Pulmonary artery endothelial cell (primary cell): Measurements from ENCODE around the gene CREBBP. TPM values are rescaled to one million over a fixed set of nuclear protein-coding genes. Genes with fewer than 3 reads are reported as not detected.
"Not testable (repeated sequence)": the region's sequence is repeated elsewhere in the genome, so short reads cannot be mapped to it uniquely, and the experiment has no call there.

Source experiments
- DNase-seq: peaks from one replicate; pipeline ENCODE4 v3.0.0-alpha.2; 2011; ENCODE audit warnings: low read depth, low spot score
- total RNA-seq: library from RNA; depleted of rRNA; stranded (reverse); fragments of >200 nt; gene quantifications from 2 replicates; pipeline ENCODE4 v1.2.3, GENCODE V29; 2014

The CREBBP gene
- 10.2 and 14.7 TPM in 2 replicates for total RNA-seq

DNA sequence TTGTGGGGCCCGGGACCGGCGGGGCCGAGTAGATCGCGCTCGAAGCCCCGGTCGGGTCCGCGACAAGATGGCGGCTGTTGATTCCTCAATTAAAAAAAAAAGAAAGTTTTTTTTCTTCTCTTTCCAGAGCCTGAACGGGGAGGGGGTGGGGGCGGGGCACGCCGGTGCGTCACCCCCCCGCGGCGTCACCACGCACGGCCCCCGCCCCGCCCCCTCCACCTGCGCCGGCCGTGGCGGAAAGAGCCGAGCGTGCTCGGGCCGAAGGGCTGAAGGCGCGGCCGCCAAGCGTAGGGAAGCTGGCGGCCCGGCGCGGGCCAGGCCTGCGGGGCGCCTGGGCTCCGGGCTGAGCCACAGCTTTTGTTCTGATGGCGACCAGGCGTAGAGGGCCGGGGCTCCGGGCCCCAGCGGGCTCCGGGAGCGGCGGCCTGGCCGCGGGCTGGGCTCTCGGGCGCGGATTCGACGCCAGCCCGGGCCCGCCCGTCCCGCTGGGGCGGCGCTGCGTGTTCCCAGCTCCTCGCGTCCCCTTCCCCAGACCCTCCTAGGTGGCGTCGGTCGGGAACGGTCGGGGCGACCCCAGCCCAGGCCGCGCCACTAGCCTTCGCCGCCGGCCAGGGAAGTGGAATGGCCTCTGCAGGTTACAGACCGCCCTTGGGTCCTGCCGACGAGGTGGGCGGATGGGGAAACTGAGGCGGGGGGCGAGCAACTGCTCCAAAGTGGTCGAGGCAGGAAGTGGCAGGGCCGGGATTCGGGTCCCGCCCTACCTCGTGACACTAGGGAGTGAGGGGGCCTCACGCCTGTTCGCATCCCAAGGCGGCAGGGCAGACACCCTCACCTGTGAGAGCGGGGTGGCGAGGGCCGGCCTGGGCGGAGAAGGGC, at the start of gene CREBBP:
Gene CREBBP, minus strand, starts transcription at position 91 of the 876 bp plus-strand sequence. CDS start 797 bp downstream, outside the sequence.
- peak; percentile 32 for DNase-seq

DNA sequence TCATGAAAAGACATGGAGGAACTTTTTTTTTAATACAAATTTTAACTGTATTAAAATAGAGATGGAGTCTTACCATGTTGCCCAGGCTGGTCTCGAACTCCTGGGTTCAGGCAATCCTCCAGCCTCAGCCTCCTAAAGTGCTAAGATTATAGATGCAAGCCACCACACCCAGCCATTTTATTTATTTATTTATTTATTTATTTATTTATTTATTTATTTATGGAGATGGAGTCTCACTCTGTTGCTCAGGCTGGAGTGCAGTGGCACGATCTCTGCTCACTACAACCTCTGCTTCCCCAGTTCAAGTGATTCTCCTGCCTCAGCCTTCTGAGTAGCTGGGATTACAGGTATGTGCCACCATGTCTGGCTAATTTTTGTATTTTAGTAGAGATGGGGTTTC, 46.6 kb upstream of the CREBBP start:
- DNase-seq: not testable (repeated sequence)

DNA sequence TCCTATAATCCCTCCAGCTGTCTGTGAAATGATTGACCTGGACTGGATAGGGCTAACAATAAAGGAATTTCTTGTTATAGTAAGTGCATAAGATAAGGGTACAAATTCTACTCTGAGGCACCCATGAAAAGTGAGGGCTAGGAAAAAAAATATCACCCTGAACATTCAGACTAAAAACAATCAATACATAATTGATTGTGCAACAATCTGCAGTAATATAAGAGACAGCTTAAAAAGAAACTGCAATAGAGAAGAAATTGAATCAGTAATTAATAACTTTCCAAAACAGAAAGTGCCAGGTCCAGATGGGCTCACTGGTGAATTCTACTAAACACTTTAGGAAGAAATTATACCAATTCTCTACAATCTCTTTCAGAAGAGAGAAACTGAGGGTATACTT, 44.2 kb upstream of the CREBBP start:
- DNase-seq: no peak

DNA sequence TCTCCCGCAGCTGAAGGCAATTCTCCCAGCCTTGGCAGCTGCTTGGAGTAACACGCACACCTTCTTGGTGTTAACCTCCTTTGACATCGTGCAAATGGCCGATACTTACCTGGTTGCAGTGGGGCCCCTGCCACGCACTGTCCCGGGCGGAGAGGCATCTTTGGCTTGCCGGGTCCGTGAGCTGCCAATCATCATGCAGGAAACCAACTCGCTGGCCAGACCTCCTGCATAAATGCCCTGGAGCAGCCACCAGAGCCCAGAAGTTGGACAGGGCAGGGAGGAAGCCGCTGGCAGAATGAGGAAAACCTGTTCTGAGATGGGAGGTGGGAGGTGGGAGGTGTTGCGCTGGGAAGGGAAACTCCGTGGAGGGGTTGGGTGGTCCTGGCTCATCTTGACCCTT, 41.7 kb upstream of the CREBBP start:
- no peak for DNase-seq

DNA sequence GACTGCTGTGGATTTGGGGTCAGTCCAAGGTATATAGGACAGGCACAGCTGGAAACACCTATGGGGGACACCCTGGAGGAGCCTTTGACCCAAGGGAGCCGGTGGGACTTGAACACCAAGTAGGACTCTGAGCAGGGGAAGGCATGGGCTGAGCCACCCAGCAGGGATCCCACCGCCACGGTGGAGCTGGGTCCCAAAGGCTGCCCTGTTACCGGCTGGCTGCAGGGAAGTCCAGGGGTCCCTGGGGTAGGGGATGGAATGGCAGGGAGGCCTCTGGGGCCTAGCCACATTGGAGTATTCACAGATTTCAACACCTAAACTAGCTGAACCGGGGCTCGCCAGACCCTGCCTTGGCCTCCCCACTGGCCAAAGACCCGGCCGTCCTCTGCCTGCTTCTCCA, 39.7 kb upstream of the CREBBP start:
- no peak for DNase-seq

DNA sequence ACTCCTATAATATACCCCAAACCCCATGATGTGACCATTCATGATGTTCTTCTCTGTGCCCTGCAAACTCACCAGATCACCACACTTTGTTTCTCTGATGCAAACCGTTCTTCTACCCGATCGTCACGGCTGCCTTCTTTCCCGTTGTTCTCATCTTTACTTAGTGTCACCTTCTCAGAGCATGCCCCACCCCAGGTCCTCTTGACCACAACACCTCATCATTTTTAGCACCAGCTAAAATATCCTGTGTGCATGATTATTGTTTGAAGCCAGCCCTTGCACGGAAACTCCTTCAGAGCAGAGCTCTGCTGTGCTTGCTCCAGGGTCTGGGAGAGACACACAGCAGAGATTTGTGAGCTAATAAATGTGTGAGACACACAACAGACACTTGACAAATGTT, 38.9 kb upstream of the CREBBP start:
- DNase-seq: no peak

DNA sequence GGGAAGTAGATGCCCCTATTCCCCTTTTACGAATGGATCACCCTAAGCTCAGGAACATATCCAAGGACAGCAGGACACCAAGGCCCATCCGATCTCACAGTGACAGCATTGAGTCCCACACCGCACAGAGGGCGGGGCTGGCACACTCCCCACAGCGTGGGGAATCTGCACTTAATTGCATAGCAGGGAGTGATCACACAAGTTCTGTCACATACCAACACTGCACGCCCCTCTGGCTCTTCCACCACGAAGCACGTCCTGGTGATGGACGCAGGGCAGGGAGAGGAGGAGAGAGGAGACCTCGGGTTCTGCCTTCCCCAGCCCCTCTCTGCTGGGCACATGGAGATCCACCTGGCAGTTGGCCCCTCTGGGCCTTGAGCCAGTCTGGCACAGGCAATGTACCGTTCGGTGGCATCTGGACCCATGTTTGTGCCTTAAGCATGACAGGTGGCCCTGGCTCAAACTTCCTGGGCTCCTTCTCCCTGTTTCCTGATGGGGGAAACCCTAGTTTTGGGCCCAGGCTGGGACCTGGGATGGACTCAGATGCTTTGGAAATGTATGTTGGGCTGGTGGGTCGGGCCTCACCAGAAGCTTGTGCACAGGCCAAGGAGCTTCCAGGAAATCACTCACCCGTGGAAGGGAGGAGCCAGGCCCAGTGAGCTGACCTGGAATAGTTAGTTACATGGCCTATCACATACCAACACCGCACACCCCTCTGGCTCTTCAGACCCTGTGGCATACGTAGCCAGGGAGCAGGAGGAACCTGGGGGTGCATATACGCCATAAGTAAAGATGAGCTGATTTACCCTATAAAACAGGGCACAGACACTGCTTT, 35.1 kb upstream of the CREBBP start:
- no peak for DNase-seq

DNA sequence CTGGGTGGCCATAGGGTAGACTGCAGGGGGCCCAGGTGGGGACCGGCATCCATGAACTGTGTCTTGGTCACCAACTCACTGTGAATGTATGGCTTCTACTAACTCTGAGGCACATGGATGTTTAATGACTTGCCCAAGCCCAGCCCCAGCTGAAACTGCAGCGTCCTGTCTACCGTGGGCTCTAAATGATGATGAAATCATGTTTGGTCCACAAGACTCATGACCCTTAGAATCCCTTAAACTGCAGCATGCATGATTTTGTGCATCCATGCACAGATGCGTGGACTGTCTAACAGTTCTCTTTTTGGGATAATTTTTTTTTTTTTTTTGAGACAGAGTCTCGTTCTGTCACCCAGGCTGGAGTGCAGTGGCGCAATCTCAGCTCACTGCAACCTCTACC, 32.4 kb upstream of the CREBBP start:
- DNase-seq: no peak

DNA sequence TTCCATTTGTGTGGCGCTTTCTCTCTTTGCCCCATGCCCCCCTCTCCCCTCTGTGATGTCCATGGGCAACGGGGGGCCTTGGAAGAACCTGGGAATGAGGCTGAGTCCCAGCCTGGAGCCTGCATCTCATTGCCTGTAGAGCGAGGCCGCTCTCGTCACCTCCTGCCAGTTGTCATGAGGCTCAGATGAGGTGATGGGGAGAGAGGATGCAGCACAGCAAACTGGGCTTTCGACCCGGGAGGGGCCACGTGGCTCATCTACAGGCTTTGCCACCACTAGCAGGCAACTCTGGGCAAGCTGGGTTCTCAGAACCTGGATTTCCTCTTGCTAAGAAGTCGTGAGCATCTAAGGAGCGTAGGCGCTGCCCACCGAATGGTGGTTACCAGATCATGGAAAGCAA, 31.9 kb upstream of the CREBBP start:
- DNase-seq: no peak

DNA sequence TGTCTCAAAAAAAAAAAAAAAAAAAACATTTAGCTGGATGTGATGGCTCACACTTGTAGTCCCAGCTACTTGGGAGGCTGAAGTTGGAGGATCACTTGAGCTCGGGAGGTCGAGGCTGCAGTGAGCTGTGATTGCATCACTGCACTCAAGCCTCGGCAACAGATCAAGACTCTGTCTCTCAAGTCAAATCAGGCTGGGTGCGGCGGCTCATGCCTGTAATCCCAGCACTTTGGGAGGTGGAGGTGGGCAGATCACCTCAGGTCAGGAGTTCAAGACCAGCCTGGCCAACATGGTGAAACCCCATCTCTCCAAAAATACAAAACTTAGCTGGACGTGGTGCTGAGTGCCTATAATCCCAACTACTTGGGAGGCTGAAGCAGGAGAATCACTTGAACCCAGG, 31.2 kb upstream of the CREBBP start:
- not testable (repeated sequence) for DNase-seq

DNA sequence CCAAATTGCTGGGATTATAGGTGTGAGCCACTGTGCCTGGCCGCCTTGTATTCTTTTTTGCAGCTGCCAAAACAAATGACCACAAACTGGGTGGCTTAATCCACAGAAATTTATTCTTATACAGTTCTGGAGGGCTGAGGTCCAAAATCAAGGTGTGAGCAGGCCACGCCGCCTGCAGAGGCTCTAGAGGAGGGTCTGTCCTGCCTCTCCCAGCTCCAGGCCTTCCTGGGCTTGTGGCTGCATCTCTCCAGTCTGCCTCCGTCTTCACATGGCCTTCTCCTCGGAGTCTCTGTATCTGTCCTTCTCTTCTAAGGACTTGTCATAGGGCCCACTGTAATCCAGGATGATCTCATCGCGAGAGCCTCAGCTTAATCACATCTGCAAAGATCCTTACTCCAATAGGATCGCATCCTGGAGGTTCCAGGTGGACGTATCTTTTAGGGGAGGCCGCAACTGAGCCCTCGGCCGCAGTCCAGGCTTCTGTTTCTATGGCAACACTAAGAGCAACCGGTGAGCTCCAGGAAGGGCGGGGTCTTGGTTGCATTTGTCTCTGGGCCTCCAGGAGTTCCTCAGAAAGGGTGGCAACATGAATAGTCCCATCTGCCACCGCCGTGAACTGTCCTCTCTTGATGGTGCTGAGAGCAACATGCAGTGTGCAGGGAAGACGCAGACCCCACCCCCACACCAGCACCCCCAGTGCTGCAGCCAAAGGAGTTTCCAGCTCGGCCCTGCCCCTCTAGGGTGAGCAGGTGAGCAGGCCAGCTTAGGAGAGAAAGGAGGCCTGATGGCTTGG, 29.5 kb upstream of the CREBBP start:
- DNase-seq: no peak

DNA sequence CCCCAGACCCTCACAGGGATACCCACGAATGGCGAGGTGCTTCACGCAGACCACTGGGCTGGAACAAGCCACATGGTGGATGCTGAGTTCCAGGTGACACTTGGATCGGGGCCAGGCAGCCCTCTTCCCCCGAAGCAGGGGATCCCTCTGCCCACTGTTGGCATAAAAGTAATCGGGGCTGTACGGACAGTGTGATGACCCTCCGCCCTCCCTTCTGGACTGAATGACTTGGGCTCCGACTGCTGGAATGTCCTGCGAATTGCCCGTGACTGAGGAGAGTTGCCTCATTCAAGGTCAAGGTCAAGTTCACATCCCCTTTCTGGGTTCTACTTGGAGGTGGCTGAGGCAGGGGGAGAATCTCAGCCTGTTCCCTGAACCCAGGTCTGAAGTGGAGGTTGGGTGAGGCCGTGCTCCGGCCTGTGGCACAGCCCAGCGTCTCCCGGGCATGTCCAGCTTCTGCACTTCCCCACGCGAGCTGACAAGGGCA, 28.5 kb upstream of the CREBBP start:
- no peak for DNase-seq

DNA sequence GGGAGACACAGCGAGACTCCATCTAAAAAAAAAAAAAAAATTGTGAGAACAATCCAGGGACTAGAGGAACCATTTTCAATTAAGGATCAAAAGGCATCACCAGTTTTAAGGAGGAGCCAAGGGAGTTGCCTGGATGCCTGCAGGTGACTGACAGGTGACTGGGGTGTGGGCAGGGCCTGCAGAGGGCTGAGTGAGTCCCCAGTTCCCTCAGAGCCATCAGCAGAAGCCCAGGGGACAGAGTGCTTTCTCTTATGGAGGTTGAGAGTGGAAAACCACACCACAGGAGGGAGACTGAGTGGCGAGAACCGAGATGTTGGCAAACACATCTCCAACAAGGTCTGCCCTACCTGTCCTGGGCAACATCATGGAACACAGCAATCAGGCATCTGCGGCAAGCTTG, 27.1 kb upstream of the CREBBP start:
- DNase-seq: no peak

DNA sequence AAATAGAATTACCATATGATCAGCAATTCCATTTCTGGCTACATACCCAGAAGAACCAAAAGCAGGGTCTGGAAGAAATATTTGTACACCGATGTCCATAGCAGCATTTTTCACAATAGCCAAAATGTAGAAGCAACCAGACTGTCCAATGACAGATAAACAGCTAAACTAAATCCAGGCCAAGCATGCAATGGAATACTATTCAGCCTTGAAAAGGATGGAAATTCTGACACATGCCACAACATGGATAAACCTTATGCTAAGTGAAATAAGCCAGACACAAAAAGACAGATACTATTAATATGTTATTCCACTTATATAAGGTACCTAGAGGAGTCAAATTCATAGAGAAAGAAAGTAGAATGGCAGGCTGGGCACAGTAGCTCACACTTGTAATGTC, 25.9 kb upstream of the CREBBP start:
- DNase-seq: no peak

DNA sequence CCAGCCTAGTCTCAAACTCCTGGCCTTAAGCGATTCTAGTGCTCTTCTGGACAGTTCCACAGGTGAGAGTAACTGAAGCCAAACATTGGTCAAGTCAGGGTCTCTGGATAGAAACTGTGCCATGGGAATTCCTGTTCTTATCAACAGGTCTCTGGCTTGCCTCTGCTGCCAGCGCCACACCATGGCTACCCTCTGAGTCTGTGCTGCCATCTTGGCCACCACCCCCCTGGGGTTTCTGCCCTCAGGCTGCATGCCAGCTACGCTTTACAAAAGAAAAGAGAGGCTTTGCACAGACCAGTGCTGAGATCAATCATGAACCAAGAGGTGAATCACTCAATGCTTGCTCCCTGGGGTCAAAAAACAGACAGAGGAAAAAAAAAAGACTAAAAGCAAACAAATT, 24.4 kb upstream of the CREBBP start:
- no peak for DNase-seq

DNA sequence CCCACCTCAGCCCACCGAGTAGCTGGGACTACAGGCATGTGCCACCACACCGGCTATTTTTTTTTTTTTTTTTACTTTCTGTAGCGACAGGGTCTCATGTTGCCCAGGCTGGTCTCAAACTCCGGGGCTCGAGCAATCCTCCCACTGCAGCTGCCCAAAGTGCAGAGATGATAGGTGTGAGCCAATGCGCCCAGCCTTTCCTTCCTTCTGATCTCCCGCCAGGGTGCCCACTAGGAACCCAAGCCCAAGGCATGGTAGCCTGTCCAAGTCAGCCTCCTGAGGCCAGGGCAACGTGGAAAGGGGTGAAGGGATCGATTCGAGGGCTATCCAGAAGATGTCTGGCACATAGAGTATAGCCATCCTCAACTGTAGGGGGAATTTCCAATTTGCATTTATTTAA, 9.6 kb upstream of the CREBBP start:
- no peak for DNase-seq

DNA sequence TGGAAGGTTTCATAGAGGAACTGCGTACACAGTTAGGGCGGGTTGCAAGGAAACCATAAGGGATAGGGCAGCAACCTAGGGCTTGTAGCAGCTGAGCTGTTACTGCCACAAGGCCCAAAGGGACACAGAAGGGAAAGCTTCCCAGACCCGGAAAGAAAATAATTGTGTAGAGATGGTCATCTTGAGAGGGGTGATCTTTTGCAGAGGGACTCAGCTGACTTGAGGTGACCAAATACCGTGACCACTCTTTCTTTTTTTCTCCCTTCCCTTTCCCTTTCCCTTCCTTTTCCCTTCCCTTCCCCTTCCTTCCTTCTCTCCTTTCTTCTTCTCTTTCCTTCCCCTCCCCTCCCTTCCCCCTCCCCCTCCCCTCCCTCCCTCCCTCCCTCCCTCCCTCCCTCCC, 8.5 kb upstream of the CREBBP start:
- no peak for DNase-seq

DNA sequence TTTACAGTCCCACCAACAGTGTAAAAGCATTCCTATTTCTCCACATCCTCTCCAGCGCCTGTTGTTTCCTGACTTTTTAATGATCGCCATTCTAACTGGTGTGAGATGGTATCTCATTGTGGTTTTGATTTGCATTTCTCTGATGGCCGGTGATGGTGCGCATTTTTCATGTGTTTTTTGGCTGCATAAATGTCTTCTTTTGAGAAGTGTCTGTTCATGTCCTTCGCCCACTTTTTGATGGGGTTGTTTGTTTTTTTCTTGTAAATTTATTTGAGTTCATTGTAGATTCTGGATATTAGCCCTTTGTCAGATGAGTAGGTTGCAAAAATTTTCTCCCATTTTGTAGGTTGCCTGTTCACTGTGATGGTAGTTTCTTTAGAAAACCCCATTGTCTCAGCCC, 5.5 kb upstream of the CREBBP start:
- not testable (repeated sequence) for DNase-seq

DNA sequence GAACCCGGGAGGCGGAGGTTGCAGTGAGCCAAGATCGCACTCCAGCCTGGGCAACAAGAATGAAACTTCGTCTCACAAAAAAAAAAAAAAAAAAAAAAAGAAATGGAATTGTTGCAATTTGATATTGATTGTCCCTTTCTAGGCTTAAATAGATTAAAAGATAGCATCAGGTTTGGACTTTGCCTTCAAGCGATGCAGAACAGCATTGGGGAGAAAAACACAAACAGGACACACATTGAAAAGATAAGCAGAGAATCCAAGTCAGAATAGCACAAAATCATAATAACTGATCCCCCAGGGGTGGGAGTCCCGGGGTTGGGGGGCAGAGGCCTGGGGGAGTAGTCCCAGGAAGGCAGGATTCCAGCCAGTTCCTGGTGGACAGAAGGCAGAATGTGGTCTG, 3.9 kb upstream of the CREBBP start:
- no peak for DNase-seq

DNA sequence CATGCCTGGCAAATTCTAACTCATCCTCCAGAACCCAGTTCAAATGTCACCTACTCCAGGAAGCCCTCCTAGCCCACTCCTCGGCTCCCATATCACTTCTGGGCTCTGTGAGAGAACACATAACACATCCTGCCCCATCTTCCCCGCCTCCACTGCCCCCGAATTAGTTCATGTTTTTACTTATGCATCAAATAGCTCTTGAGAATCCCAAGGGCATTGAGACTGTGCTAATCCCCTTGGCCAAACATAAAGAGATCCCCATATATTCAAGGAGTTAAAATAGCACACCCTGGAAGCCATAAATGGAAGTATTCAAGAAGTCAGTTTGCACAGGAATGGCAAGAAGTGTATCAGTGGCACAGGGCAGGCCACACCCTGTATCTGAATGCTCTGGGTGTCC, 2.0 kb upstream of the CREBBP start:
- DNase-seq: no peak

DNA sequence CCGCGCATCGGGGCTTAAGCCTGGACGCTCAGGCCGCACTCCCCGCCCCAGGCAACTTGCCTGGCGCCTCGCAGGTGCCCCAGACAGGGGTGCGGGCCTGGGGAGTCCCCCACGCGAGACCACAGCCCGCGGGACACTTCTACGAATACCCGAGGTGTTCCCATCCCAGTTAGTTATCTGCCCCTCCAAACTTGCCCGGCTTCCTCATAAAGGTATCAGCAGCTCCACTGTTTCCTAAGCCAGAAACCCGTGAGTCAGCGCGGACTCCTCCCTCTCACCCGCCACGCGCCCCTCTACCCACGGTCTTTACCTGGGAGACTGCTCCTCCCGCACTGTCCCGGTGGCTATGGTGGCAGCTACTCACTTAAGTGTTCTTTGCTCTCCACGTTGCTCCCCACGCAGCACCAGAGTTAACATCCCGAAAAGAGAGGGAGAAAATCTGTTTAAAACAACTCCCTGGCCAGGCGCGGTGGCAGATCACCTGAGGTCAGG, 1.0 kb upstream of the CREBBP start:
- no peak for DNase-seq
